Measurements from ENCODE around the gene DUSP2.
"Not testable (repeated sequence)": the region's sequence is repeated elsewhere in the genome, so short reads cannot be mapped to it uniquely, and the experiment has no call there.

The DUSP2 gene

GRCh38 chr2:96147593-96148201, 2.5 kb upstream of the DUSP2 start:
- DNase-seq (ENCODE audit: low read depth, low spot score) = no peak

- no peak for DNase-seq (ENCODE audit: low read depth, low spot score)
Observed at GRCh38 chr2:96146881-96147592, 1.8 kb upstream of the DUSP2 start.

- DNase-seq (ENCODE audit: low read depth, low spot score) = no peak
Observed at GRCh38 chr2:96146153-96146880, 1.1 kb upstream of the DUSP2 start.

- DNase-seq (ENCODE audit: low read depth, low spot score) = no peak
Observed at GRCh38 chr2:96145848-96146152, 560 bp upstream of the DUSP2 start.

GRCh38 chr2:96144481-96145035, 682 bp downstream of the DUSP2 start:
- DNase-seq (ENCODE audit: low read depth, low spot score) = no peak

- DNase-seq (ENCODE audit: low read depth, low spot score) = no peak
Observed at GRCh38 chr2:96143848-96144480, 1.3 kb downstream of the DUSP2 start.

GRCh38 chr2:96143231-96143847, 1.9 kb downstream of the DUSP2 start:
- DNase-seq (ENCODE audit: low read depth, low spot score) = no peak

- no peak for DNase-seq (ENCODE audit: low read depth, low spot score)
Observed at GRCh38 chr2:96142217-96143113, 2.8 kb downstream of the DUSP2 start.

- DNase-seq (ENCODE audit: low read depth, low spot score) = not testable (repeated sequence)
Observed at GRCh38 chr2:96141624-96141967, 3.6 kb downstream of the DUSP2 start.

- no peak for DNase-seq (ENCODE audit: low read depth, low spot score)
Observed at GRCh38 chr2:96140941-96141623, 4.2 kb downstream of the DUSP2 start.

GRCh38 chr2:96139181-96139758, 6.0 kb downstream of the DUSP2 start:
- DNase-seq (ENCODE audit: low read depth, low spot score) = no peak

GRCh38 chr2:96138179-96139145, 6.8 kb downstream of the DUSP2 start, which contains the start of gene ASTL:
Gene ASTL, minus strand, starts transcription at chr2:96138502. Its CDS starts 66 bp downstream, at chr2:96138436.
- DNase-seq (ENCODE audit: low read depth, low spot score) = no peak

GRCh38 chr2:96137321-96138178, 7.7 kb downstream of the DUSP2 start:
- no peak for DNase-seq (ENCODE audit: low read depth, low spot score)

- no peak for DNase-seq (ENCODE audit: low read depth, low spot score)
Observed at GRCh38 chr2:96136129-96136720, 9.0 kb downstream of the DUSP2 start.

- no peak for DNase-seq (ENCODE audit: low read depth, low spot score)
Observed at GRCh38 chr2:96135621-96136020, 9.6 kb downstream of the DUSP2 start.

GRCh38 chr2:96135171-96135570, 10.1 kb downstream of the DUSP2 start:
- DNase-seq (ENCODE audit: low read depth, low spot score) = no peak

- no peak for DNase-seq (ENCODE audit: low read depth, low spot score)
Observed at GRCh38 chr2:96134421-96134820, 10.8 kb downstream of the DUSP2 start.

All from smooth muscle cell of the brain vasculature (primary cell).